Gastrocnemius medialis (tissue), 4 donors: ENCODE results near the gene RASGEF1C. TPM values are rescaled to one million over a fixed set of nuclear protein-coding genes. Genes with fewer than 3 reads are reported as not detected.

Experiments
- ATAC-seq, 2 donors: fragments of 150-250 bp; one replicate each; pipeline ENCODE4 v1.9.1; 2016
- DNase-seq, 2 donors: peaks; one replicate each; pipeline ENCODE4 v3.0.0-alpha.2; 2019
- H3K27ac ChIP-seq, 4 donors: fragments of 200-600 bp; sonication (generic); 1 replicate in 1 of 4; 2 replicates in 3 of 4; pipeline ENCODE4 v1.5.1; 2016 to 2018; ENCODE audit warnings: mild to moderate bottlenecking in 2 of 4, moderate library complexity in 1 of 4
- H3K27me3 ChIP-seq, 3 donors: fragments of 200-600 bp; sonication (generic) in 2 of 3; 1 replicate in 1 of 3; 2 replicates in 2 of 3; pipeline versions ENCODE4 v1.5.1 to v1.6.0; 2016 to 2019; ENCODE audit warnings: mild to moderate bottlenecking in 1 of 3, moderate library complexity in 1 of 3
- H3K36me3 ChIP-seq, 2 donors: fragments of 200-600 bp; sonication (generic) in 1 of 2; one replicate each; pipeline ENCODE4 v1.5.1; 2017 to 2018
- H3K4me1 ChIP-seq, 2 donors: fragments of 200-600 bp; sonication (generic) in 1 of 2; one replicate each; pipeline ENCODE4 v1.5.1; 2016 to 2017; ENCODE audit warnings: mild to moderate bottlenecking in 2 of 2
- H3K4me3 ChIP-seq, 4 donors: fragments of 200-600 bp; sonication (generic) in 3 of 4; 1 replicate in 1 of 4; 2 replicates in 3 of 4; pipeline ENCODE4 v1.5.1; 2016 to 2019; ENCODE audit warnings: mild to moderate bottlenecking in 2 of 4
- H3K9me3 ChIP-seq, 3 donors: fragments of 200-600 bp; sonication (generic) in 2 of 3; 1 replicate in 1 of 3; 2 replicates in 2 of 3; pipeline ENCODE4 v1.5.1; 2016 to 2019
- CTCF ChIP-seq, 5 experiments: fragments of 450-650 bp in 3 of 5; fragments of 200-600 bp in 2 of 5; sonication (generic) in 2 of 5; IDR thresholded peaks in 4 of 5; conservative IDR thresholded peaks in 1 of 5; 1 replicate in 4 of 5; 2 replicates in 1 of 5; pipeline ENCODE4 v1.5.1; 2016 to 2019; ENCODE audit warnings: antibody characterized with exemption in 5 of 5, mild to moderate bottlenecking in 3 of 5, moderate library complexity in 3 of 5
- POLR2A ChIP-seq, 2 donors: fragments of 450-650 bp; IDR thresholded peaks; one replicate each; pipeline ENCODE4 v1.6.1; 2017; ENCODE audit warnings: antibody characterized with exemption in 2 of 2, mild to moderate bottlenecking in 2 of 2, moderate library complexity in 2 of 2
- in situ Hi-C, 4 donors: fragments of 200-750 bp; cut with MboI; loops; one replicate each; pipeline versions ENCODE4 v1.15.0 to v1.8.0; 2017; ENCODE audit warnings: low sequenced_read_pairs in 4 of 4
- intact Hi-C: fragments of 100-400 bp; cut with DNase I; formaldehyde crosslinking; loops from one replicate; pipeline ENCODE4 v1.15.1; 2023; ENCODE audit warnings: low total_unique reads
- total RNA-seq, 4 donors: library from RNA; depleted of rRNA; stranded (reverse); fragments of >200 nt; gene quantifications; one replicate each; pipeline versions ENCODE4 v1.1.0 to v1.2.3, GENCODE V29; 2016

Gene RASGEF1C
- total RNA-seq, 4 donors from 2014 or later = not detected

GRCh38 chr5:180179442-180180420 is 29.3 kb downstream of the RASGEF1C start:
- Histone ChIP-seq H3K27me3 (no peaks in the 10 kb centered on the region), H3K4me3 (no peak overlapping the region), H3K36me3 (no peaks in the 10 kb centered on the region), H3K27ac (no peak overlapping the region), H3K4me1 (peaks cover 3 to 5% of the 10 kb centered on the region in 2 donors), H3K9me3 (no peaks in the 10 kb centered on the region)
- no peak for TF ChIP-seq POLR2A (IDR thresholded peaks at IDR 0.05)
- ATAC-seq (no peak), DNase-seq (no peak)
- in situ Hi-C loops = no loop called here
- intact Hi-C loops = no loop called here

- TF ChIP-seq CTCF (IDR thresholded peaks at IDR 0.05 in 4 of 5, conservative IDR thresholded peaks at IDR 0.05 in 1 of 5) (no peak), POLR2A (IDR thresholded peaks at IDR 0.05) (no peak)
- Histone ChIP-seq H3K4me1 (peaks cover 3 to 5% of the 10 kb centered on the region in 2 donors), H3K9me3 (no peaks in the 10 kb centered on the region), H3K27ac (no peak overlapping the region), H3K36me3 (no peaks in the 10 kb centered on the region), H3K27me3 (no peaks in the 10 kb centered on the region), H3K4me3 (no peak overlapping the region)
- intact Hi-C loops = no loop called here
- DNase-seq (no peak), ATAC-seq (no peak)
- in situ Hi-C loops = no loop called here
Measured at GRCh38 chr5:180178531-180179441, 30.2 kb downstream of the RASGEF1C start.

GRCh38 chr5:180176191-180176590 is 32.8 kb downstream of the RASGEF1C start:
- H3K27me3 ChIP-seq = no peaks in the 10 kb centered on the region
- no peak overlapping the region for H3K27ac ChIP-seq
- no peaks in the 10 kb centered on the region for H3K36me3 ChIP-seq
- TF ChIP-seq POLR2A (IDR thresholded peaks at IDR 0.05) = no peak
- no peak for TF ChIP-seq CTCF (IDR thresholded peaks at IDR 0.05 in 4 of 5, conservative IDR thresholded peaks at IDR 0.05 in 1 of 5)
- H3K9me3 ChIP-seq = no peaks in the 10 kb centered on the region
- ATAC-seq (no peak), DNase-seq (no peak)
- peaks cover 3 to 5% of the 10 kb centered on the region in 2 donors for H3K4me1 ChIP-seq
- no peak overlapping the region for H3K4me3 ChIP-seq
- in situ Hi-C loops = no loop called here
- intact Hi-C loops = no loop called here

- DNase-seq = no peak
- TF ChIP-seq CTCF (IDR thresholded peaks at IDR 0.05 in 4 of 5, conservative IDR thresholded peaks at IDR 0.05 in 1 of 5) (no peak), POLR2A (IDR thresholded peaks at IDR 0.05) (no peak)
- intact Hi-C loops = no loop called here
- Histone ChIP-seq H3K4me3 (no peak overlapping the region), H3K36me3 (no peaks in the 10 kb centered on the region), H3K9me3 (no peaks in the 10 kb centered on the region), H3K27ac (no peak overlapping the region), H3K4me1 (peaks cover 3 to 5% of the 10 kb centered on the region in 2 donors), H3K27me3 (peaks cover 0 to 7% (median 4%) of the 10 kb centered on the region in 3 donors)
- in situ Hi-C loops = no loop called here
- no peak for ATAC-seq
Measured at GRCh38 chr5:180175015-180175431, 34.0 kb downstream of the RASGEF1C start.

- TF ChIP-seq POLR2A (IDR thresholded peaks at IDR 0.05) = no peak
- no peak for TF ChIP-seq CTCF (IDR thresholded peaks at IDR 0.05 in 4 of 5, conservative IDR thresholded peaks at IDR 0.05 in 1 of 5)
- intact Hi-C loops (no loop called here), in situ Hi-C loops (no loop called here)
- Histone ChIP-seq H3K4me3 (no peak overlapping the region), H3K9me3 (no peaks in the 10 kb centered on the region), H3K36me3 (no peaks in the 10 kb centered on the region), H3K27ac (no peak overlapping the region), H3K4me1 (peaks cover 3 to 5% of the 10 kb centered on the region in 2 donors), H3K27me3 (peaks cover 0 to 7% (median 4%) of the 10 kb centered on the region in 3 donors)
- no peak for DNase-seq
- no peak for ATAC-seq
Measured at GRCh38 chr5:180174587-180174972, 34.4 kb downstream of the RASGEF1C start.
